NCI-H2196 (cell line): Measurements from ENCODE around the gene KIF27.
A peak's percentile ranks its signal among the peaks of the same experiment; 100 is the strongest.
"Not testable (repeated sequence)": the region's sequence is repeated elsewhere in the genome, so short reads cannot be mapped to it uniquely, and the experiment has no call there.

ENCODE experiments used
- DNase-seq: peaks from one replicate; lab custom pipeline; 2025; ENCODE audit not compliant: unreplicated experiment; lab: John Stamatoyannopoulos, UW

Gene KIF27, protein sequence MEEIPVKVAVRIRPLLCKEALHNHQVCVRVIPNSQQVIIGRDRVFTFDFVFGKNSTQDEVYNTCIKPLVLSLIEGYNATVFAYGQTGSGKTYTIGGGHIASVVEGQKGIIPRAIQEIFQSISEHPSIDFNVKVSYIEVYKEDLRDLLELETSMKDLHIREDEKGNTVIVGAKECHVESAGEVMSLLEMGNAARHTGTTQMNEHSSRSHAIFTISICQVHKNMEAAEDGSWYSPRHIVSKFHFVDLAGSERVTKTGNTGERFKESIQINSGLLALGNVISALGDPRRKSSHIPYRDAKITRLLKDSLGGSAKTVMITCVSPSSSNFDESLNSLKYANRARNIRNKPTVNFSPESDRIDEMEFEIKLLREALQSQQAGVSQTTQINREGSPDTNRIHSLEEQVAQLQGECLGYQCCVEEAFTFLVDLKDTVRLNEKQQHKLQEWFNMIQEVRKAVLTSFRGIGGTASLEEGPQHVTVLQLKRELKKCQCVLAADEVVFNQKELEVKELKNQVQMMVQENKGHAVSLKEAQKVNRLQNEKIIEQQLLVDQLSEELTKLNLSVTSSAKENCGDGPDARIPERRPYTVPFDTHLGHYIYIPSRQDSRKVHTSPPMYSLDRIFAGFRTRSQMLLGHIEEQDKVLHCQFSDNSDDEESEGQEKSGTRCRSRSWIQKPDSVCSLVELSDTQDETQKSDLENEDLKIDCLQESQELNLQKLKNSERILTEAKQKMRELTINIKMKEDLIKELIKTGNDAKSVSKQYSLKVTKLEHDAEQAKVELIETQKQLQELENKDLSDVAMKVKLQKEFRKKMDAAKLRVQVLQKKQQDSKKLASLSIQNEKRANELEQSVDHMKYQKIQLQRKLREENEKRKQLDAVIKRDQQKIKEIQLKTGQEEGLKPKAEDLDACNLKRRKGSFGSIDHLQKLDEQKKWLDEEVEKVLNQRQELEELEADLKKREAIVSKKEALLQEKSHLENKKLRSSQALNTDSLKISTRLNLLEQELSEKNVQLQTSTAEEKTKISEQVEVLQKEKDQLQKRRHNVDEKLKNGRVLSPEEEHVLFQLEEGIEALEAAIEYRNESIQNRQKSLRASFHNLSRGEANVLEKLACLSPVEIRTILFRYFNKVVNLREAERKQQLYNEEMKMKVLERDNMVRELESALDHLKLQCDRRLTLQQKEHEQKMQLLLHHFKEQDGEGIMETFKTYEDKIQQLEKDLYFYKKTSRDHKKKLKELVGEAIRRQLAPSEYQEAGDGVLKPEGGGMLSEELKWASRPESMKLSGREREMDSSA (N-terminal part only)

GRCh38 chr9:83920927-83921707 is at the start of gene KIF27:
KIF27 (minus strand) TSS chr9:83921432; CDS start chr9:83915591, 5,841 bp downstream.
- peak; percentile 95 for DNase-seq

DNA sequence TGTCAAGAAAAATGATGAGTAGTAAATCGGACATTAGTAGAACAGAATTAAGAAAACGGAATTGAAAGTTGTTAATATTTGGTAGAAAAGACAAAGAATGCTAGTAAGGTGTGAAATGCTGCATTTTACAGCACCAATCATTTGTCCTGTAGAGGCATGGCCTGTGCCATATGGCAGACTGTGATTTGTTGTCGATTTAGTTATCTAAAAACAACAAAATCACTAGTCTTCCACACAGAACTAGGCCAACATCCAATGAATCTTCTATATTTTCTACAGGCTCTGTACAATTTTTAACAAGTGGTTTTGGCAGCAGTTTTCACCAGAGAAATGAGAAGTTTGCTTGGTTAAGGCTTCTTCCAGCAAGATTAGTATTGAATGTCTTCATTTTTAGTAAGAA is 48.4 kb upstream of the KIF27 start:
- DNase-seq, result no peak

DNA sequence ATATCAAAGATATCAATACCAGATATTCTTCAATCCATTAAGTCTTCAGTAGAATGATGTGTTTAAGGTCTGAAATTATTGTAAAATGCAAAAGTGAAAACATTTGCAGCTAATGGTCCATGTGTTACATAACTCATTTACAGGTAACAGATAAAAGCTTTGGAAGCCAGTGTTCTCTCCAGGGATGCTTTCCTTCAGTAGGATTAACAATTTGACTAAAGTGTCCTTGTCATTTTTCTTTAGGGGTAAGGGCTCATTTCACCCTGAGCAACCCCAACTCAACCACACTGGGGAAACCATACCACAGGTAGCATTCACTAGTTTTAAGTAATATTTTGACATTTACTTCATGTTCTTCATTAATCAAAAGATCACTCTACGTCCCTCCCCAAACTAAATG is 45.8 kb upstream of the KIF27 start:
- DNase-seq, result no peak

DNA sequence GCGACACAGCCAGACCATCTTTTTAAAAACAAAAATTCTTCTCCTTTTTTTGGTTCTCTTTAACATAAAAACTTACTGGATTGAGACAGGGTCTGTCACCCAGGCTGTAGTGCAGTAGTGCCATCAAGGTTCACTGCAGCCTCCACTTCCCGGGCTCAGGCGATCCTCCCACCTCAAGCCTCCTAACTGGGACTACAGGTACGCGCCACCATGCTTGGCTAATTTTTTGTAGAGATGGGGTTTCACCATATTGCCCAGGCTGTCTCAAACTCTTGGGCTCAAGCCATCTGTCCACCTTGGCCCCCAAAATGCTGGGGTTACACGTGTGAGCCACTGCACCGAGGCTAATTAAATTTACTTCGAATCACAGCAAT is 45.0 kb upstream of the KIF27 start:
- no peak for DNase-seq

DNA sequence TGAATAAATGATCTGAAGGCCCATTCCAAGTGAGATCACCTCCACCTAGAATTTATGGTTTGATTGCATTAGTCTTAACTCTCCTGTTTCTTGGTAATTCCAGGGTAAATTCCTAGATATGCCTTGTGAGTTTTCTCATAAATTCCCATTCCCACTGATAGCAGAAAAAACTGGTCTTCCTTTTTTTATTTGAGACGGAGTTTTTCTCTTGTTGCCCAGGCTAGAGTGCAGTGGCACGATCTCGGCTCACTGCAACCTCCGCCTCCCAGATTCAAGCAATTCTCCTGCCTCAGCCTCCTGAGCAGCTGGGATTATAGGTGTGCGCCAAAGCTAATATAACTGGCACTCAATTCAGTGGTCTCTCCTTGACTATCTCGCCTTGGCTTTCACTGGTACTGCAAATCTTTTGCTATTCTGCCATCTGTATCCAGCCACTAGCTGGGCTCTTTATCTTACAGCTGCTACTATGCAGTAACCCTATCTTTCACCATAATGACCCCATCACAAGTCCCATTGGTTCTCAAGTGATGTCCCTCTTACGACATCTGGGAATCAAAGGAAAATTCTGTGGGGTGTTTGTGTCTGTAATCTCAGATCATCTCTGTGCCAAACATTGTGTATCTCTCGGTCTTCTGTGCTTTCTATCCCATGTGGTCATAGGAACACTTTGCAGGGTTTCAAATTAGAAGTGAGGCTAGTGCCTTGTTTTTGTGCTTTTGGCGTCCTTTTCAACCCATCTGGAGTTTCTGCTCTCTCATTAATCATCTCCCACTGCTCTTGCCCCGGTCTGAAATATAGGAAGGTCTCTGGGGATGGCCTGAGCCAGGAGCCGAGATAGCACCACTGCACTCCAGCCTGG is 44.3 kb upstream of the KIF27 start:
- DNase-seq, result no peak

GRCh38 chr9:83964973-83965349 is 43.7 kb upstream of the KIF27 start:
- DNase-seq, result no peak

DNA sequence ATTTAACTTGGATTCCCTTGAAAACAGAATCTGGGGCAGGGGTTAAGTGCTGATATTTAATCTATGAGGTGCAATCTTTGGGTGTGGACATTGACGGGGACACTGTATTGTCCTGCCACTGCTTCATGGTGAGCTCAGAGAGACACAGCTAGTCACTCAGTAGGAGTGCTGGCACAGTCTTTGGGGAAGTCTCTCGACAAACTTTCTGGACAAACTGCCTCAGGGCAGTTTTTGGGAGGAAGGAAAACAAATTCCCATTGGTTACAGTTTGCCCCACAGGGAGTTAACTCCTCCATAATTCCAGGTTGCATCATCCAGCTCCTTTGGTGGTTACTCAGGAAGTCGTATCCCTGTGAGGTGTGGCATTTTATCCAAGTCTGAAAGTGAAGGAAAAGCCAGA is 40.9 kb upstream of the KIF27 start:
- DNase-seq, result no peak

DNA sequence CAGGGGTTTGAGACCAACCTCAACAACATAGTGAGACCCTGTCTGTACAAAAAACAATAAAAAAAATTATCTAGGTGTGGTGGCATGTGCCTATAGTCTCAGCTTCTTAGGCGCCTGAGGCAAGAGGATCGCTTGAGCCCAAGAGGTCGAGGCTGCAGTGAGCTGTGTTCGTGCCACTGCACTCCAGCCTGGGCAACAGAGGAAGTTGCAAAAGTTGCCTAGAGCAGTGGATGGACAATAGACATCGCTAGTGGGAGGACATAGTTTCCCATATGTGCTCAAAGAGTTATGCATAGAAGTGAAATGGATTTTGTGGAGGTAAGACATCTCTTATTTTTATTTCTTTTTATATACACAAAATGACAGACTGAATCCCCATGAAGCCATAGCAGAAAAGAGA is 39.8 kb upstream of the KIF27 start:
- DNase-seq, result no peak

DNA sequence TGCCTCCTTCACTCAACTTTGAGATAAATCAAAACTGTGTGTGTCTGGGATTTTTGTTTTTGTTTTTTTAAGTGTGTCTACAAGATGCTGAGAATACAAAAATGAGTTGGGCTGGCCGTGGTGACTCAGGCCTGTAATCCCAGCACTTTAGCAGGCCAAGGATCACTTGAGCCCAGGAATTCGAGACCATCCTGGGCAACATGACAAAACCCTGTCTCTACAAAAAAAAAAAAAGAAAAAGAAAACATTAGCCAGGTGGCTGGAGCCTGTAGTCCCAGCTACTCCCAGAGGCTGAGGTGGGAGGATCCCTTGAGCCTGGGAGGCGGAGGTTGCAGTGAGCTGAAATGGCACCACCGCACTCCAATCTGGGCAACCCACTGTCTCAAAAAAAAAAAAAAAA is 37.8 kb upstream of the KIF27 start:
- peak; percentile 33 for DNase-seq

DNA sequence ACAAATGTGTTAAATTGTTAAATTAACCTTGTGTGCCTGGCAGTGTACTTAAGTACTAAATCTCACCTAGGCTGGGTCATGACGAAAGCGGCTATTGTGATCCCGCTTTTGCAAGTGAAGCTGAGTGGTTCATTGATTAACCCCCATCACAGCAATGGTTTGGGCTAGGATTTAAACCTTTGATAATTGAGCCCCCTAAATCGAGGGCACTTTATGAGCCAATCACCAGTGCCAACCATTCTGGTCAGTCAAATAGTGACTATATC is 35.9 kb upstream of the KIF27 start:
- DNase-seq, result no peak

DNA sequence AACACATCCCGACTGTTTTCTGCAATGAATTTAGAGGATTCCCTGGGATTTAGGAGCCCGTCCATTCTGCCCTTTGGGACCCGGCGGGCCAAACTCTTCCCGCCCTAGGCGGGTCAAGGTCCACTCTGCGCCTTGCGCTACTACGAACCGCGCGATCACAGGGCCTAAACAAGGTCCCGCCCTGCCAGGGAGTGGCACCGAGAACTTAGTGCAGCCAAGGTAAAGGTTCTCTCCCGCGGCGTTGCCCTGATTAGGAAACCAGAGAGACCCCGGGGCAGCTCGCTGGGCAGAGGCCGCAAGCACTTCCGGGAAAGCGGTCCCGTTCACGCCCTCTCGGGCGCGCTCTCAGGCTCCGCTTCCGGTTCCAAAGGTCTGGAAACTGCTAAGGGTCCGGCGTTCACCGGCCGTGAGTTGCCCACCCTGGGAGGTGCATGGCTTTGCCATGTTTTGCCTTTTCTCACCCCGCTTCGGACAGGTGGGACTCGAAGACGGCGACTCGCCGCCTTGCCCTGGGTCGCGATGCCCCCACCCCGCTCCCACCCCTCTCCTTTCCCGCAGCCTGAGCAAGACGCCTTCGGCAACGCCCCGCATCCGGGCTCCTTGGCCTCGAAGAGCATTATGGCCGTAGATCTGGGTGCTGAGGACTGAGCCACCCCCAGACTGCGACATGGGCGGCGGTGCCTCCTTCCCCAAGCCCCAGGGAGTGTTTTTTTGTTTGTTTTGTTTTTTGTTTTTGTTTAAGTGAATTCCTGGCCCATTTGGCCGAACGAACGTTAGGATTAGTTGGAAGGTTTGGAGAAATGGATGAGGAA is 35.4 kb upstream of the KIF27 start:
- DNase-seq, result peak; percentile 69

DNA sequence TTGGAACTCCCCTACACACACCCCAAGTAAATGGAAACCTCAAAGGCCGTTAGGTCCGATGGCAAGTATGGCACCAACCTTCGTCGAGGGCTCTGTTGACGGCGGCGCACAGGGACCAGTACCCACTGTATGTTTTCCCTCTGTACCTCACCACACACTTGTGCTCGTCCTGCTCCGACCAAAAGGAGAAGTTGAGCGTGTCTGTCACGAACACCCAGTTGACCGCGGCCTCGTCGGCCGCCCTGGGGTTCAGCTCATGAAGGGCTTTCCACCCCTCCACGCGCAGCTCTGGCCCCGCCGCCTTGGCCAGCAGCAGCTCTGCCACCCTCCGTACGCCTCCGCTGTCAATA is 34.8 kb upstream of the KIF27 start:
- no peak for DNase-seq

DNA sequence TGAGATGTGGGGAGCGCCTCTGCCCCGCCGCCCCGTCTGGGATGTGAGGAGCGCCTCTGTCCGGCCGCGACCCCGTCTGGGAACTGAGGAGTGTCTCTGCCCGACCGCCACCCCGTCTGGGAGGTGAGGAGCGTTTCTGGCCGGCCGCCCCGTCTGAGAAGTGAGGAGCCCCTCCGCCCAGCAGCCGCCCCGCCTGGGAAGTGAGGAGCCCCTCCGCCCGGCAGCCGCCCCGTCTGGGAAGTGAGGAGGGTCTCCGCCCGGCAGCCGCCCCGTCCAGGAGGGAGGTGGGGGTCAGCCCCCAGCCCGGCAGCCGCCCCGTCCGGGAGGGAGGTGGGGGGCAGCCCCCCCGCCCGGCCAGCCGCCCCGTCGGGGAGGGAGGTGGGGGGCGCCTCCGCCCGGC is 26.9 kb upstream of the KIF27 start:
- not testable (repeated sequence) for DNase-seq

- DNase-seq, result no peak
Observed at GRCh38 chr9:83940590-83941303, 19.5 kb upstream of the KIF27 start.

GRCh38 chr9:83937861-83938455 is 16.7 kb upstream of the KIF27 start:
- peak; percentile 70 for DNase-seq

DNA sequence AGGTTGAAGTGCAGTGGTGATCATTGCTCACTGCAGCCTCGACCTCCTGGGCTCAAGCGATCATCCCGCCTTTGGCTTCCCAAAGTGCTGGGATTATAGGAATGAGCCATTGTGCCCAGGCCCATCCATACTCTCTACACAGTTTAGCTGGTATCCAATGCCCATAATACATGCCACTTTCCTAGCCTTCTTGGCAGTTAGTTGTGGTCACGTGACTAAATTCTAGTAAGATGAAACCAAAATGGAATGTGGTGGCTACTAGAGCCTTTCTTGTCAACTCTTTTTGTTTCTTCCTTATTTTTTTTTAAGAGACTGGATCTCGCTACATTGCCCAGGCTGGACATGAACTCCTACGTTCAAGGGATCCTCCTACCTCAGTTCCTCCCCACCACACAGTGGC is 15.3 kb upstream of the KIF27 start:
- DNase-seq, result no peak

- peak; percentile 62 for DNase-seq
Observed at GRCh38 chr9:83935276-83935935, 14.2 kb upstream of the KIF27 start.
